ENCODE data around the gene SLC29A4.
"Not testable (repeated sequence)": the region's sequence is repeated elsewhere in the genome, so short reads cannot be mapped to it uniquely, and the experiment has no call there.

DNA sequence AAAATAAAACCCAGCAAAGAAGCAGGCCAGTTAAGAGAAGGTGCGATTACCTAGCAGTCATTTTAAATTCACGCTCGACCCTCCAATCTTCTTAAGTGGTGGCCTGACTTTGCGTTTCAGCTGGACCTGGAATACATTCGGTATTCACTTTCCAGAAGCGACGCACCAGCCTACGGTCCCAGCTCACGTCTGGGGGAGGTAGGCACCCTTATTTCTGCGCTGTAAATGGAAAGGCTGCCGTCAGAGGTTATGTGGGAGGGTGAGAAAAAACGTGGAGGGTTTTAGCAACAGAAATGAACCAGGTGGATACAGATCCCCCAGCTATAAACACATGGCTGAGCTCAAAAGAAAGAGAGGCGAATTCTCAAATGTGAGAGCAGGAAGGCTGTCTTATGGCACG is 29.2 kb upstream of the SLC29A4 start:
- TF ChIP-seq, protein P1, sequence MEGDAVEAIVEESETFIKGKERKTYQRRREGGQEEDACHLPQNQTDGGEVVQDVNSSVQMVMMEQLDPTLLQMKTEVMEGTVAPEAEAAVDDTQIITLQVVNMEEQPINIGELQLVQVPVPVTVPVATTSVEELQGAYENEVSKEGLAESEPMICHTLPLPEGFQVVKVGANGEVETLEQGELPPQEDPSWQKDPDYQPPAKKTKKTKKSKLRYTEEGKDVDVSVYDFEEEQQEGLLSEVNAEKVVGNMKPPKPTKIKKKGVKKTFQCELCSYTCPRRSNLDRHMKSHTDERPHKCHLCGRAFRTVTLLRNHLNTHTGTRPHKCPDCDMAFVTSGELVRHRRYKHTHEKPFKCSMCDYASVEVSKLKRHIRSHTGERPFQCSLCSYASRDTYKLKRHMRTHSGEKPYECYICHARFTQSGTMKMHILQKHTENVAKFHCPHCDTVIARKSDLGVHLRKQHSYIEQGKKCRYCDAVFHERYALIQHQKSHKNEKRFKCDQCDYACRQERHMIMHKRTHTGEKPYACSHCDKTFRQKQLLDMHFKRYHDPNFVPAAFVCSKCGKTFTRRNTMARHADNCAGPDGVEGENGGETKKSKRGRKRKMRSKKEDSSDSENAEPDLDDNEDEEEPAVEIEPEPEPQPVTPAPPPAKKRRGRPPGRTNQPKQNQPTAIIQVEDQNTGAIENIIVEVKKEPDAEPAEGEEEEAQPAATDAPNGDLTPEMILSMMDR (IDR thresholded peaks at IDR 0.05), result not testable (repeated sequence)
- not testable (repeated sequence) for TF ChIP-seq POLR2AphosphoS5, EP300 (IDR thresholded peaks at IDR 0.05)

All from suprapubic skin (tissue), 4 donors.